Measurements from ENCODE around the gene GRM4.

The GRM4 gene

DNA sequence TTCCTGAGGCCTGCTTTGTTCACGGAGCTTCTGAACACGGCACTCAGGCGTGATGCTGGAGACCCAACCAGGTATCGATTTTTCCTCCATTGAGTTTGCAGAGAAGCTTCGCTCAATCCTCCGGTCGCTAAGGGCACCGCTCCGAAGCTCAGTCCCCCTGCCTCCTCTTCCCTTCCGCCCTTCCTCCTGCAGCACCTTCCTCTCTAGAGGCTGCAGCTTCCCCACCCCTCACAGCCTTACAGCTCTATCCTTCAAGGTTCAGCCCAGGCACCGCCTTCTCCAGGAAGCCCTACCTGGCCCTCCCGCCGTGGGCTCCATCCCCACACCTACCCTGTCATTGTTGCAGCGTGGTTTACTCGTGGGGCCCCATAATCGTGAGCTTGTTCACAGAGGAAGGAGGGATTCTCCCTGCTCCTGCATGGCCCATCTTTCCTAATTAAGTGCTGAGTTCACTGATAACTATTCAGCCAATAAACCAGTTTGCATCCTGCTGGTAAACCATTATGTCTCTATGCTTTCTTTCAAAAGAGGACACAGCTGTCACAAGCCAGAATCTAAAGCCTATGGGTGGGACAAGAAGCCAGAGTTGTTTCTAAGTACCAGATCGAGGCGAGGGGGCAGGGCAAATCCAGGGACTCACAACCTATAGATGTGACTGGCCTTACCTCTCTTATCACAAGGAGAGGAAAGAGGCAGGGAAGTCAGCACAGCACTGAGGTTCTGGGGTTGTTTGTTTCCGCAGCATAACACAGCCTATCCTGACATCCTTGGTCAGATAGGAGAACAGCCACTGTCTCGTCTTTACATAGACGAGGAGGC, 152.0 kb downstream of the GRM4 start:
- DNase-seq (ENCODE audit: low read depth) = no peak

- DNase-seq (ENCODE audit: low read depth) = no peak
Measured at GRCh38 chr6:33993091-33993490, 152.8 kb downstream of the GRM4 start.

- DNase-seq (ENCODE audit: low read depth) = no peak
Measured at GRCh38 chr6:33992191-33992590, 153.7 kb downstream of the GRM4 start.

- no peak for DNase-seq (ENCODE audit: low read depth)
Measured at GRCh38 chr6:33991610-33992009, 154.3 kb downstream of the GRM4 start.

GRCh38 chr6:33990061-33990541, 155.8 kb downstream of the GRM4 start:
- DNase-seq (ENCODE audit: low read depth) = no peak

GRCh38 chr6:33989016-33989854, 156.7 kb downstream of the GRM4 start:
- DNase-seq (ENCODE audit: low read depth) = no peak

- DNase-seq (ENCODE audit: low read depth) = no peak
Measured at GRCh38 chr6:33988121-33989015, 157.5 kb downstream of the GRM4 start.

DNA sequence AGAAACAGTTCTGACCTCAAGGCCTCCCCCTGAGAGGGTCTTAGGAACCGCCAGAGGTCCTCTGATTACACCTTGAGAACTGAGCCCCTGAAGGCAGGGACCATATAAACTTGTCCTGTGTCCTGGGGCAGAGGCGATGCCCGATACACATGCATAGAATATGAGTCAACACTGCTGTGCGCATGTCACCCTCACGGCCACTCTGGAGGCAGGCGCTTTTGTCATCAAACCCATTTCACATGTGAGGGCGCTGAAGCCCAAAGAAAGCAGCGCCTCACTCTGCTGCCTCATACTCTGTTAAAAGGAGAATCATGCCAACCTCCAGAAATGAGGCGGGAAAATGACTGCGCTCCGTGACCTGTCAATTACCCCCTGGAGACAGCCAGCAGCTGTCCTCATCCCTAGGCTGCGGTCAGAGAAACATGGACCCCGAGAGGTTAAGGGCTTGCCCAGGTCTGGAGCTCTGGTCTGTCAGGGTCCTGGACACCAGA, 158.3 kb downstream of the GRM4 start:
- DNase-seq (ENCODE audit: low read depth) = no peak

- DNase-seq (ENCODE audit: low read depth) = no peak
Measured at GRCh38 chr6:33985947-33986346, 159.9 kb downstream of the GRM4 start.

- no peak for DNase-seq (ENCODE audit: low read depth)
Measured at GRCh38 chr6:33985313-33985751, 160.6 kb downstream of the GRM4 start.

GRCh38 chr6:33984466-33985312, 161.2 kb downstream of the GRM4 start:
- no peak for DNase-seq (ENCODE audit: low read depth)

GRCh38 chr6:33983721-33984465, 162.0 kb downstream of the GRM4 start:
- DNase-seq (ENCODE audit: low read depth) = no peak

DNA sequence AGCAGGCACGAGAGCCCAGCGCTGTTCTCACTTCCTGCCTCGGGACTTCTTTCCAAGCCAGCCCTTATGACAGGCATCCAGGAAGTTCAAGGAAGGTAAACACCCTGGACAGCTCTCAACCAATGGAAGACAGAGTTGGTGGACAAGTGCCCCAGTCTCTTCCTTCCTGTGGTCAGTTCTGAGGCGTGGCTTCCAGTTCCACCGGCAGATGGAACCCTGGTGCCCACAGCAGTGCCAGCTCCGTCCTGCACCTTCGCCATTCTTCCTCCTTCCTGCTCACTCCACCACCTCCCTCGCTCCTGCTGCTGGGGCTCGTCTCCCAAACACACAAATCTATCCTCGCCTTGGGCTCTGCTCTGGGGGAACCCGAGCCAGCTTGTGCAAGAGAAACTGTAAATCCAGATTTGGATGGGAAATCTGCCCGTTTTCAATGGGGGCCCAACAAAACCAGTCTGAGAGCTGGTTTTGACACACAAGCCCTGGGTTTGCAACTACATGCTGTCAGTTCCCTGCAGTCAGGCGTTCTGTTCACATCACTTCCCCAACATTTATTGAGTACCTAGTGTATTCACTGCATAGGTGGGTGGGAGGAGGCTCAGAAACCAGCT, 162.7 kb downstream of the GRM4 start:
- DNase-seq (ENCODE audit: low read depth) = no peak

GRCh38 chr6:33981861-33982260, 164.0 kb downstream of the GRM4 start:
- no peak for DNase-seq (ENCODE audit: low read depth)

GRCh38 chr6:33981421-33981820, 164.5 kb downstream of the GRM4 start:
- DNase-seq (ENCODE audit: low read depth) = no peak

DNA sequence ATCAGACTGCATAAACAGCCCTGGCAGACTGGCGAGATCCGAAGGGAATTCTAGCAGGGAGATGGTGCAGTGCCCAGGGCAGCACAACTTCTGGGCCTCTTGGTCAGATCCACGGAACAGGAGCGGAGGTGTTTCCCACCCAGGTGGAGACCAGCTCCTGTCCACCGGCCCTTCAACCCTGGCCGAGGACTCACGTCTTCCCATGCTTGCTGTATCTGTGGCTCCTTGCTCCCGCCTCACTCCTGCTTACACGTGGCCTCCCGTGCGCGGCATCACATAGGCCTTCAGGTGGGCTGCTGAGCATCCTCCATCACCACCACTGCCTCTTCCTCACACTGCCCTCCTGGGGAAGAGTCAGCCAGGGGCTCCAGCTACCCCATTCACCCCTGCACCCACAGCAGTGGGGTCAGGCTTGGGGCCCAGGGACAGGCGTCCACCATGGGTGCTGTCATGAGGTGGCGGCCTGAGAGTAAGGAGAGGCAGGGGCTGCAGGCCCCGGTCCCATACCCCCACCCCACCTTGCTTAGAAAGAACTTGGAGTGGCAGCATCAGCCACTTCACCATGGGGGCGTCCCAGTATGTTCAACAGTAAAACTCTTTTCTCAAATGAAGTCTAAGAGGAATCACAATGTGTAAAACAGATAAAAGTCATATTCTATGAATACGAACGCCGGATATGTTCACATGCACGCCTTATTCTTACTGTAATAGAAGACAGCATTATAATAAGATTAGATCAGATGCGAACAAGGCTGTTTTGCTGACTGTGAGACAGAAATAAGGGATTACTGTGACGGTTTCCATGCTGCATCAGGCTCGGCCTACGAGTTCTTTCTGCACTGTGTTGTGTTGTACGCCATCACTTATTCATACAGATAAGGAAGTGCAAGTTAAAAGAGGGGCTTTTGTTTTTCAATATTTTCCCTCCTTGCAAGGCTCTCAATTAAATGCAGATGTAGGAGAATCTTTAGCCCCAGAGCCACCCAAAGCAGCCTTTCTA, 165.4 kb downstream of the GRM4 start:
- DNase-seq (ENCODE audit: low read depth) = no peak

DNA sequence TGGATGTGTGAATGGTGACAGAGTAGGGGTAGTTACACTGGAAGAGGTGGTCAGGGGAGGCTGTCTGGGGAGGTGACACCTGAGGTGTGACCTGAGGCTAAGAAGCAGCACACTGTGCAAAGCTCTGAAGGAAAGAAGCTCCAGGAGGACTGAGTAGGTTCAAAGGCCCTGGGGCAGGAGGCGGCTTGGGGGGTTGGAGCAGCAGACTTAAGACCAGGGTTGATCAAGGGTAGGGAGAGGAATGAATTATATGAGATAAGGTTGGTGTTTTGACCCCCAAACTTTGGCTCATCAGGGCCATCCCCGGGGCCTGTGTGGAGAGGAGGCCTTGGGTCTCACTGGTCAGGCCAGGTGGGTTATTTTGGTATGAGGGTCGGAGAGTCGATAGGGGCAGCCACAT, 166.1 kb downstream of the GRM4 start:
- DNase-seq (ENCODE audit: low read depth) = no peak

GRCh38 chr6:33978412-33979150, 167.3 kb downstream of the GRM4 start:
- DNase-seq (ENCODE audit: low read depth) = no peak

Measured in fibroblast of the conjunctiva (primary cell).